ENCODE measurements around the gene GPR148.

GRCh38 chr2:130740671-130741070 is 11.8 kb downstream of the GPR148 start:
- TF ChIP-seq CTCF (IDR thresholded peaks at IDR 0.05; ENCODE audit: insufficient read depth, low read depth, low read length): no peak
- no peak for TF ChIP-seq EZH2 (IDR thresholded peaks at IDR 0.05; ENCODE audit: insufficient read depth, low read length)

All from astrocyte (in vitro differentiated cells and primary cell).